Hematopoietic multipotent progenitor cell (in vitro differentiated cells): ENCODE results near the gene MAN2B2. TPM values are rescaled to one million over a fixed set of nuclear protein-coding genes. Genes with fewer than 3 reads are reported as not detected.
"Not testable (repeated sequence)": the region's sequence is repeated elsewhere in the genome, so short reads cannot be mapped to it uniquely, and the experiment has no call there.

Experiments
- DNase-seq, 3 donors: peaks; one replicate each; pipeline ENCODE4 v3.0.0-alpha.2; 2011 to 2015; ENCODE audit warnings: low read depth in 2 of 3, low spot score in 2 of 3
- total RNA-seq: library from RNA; depleted of rRNA; stranded (reverse); fragments of >200 nt; gene quantifications from one replicate; pipeline ENCODE4 v1.2.3, GENCODE V29; 2012

Gene MAN2B2
- total RNA-seq, 1 donor: 39.6 TPM

GRCh38 chr4:6613676-6614651 lies 39.0 kb downstream of the MAN2B2 start:
- DNase-seq: no peak

GRCh38 chr4:6614701-6615230 lies 39.8 kb downstream of the MAN2B2 start:
- no peak for DNase-seq

GRCh38 chr4:6616087-6616995 lies 41.4 kb downstream of the MAN2B2 start:
- DNase-seq: no peak

- DNase-seq: no peak
These were observed 42.3 kb downstream of the MAN2B2 start for GRCh38 chr4:6617246-6617645.

- no peak for DNase-seq
These were observed 43.6 kb downstream of the MAN2B2 start for GRCh38 chr4:6618386-6619115.

GRCh38 chr4:6619116-6619465 lies 44.1 kb downstream of the MAN2B2 start:
- no peak for DNase-seq

- DNase-seq: no peak
These were observed 44.7 kb downstream of the MAN2B2 start for GRCh38 chr4:6619466-6620255.

GRCh38 chr4:6620296-6620695 lies 45.3 kb downstream of the MAN2B2 start:
- no peak for DNase-seq

- DNase-seq: no peak
These were observed 46.0 kb downstream of the MAN2B2 start for GRCh38 chr4:6620891-6621555.

- DNase-seq: no peak
These were observed 46.6 kb downstream of the MAN2B2 start for GRCh38 chr4:6621556-6621927.

GRCh38 chr4:6622744-6623143 lies 47.8 kb downstream of the MAN2B2 start:
- DNase-seq: no peak

- DNase-seq: no peak
These were observed 50.3 kb downstream of the MAN2B2 start for GRCh38 chr4:6625256-6625655.

- no peak for DNase-seq
These were observed 51.1 kb downstream of the MAN2B2 start for GRCh38 chr4:6626066-6626465.

- no peak for DNase-seq
These were observed 52.8 kb downstream of the MAN2B2 start for GRCh38 chr4:6627832-6628231.

- DNase-seq: not testable (repeated sequence)
These were observed 53.5 kb downstream of the MAN2B2 start for GRCh38 chr4:6628484-6628883.

GRCh38 chr4:6632125-6632524 lies 57.1 kb downstream of the MAN2B2 start:
- DNase-seq: no peak

- peak in 2 of 3 donors; percentile 28 to 58 for DNase-seq
These were observed 58.3 kb downstream of the MAN2B2 start for GRCh38 chr4:6633091-6633906.

GRCh38 chr4:6634746-6635145 lies 59.8 kb downstream of the MAN2B2 start:
- no peak for DNase-seq
